Mammary epithelial cell (primary cell): ENCODE results near the gene PPM1M.
"Not testable (repeated sequence)": the region's sequence is repeated elsewhere in the genome, so short reads cannot be mapped to it uniquely, and the experiment has no call there.

ENCODE experiments used
- CTCF ChIP-seq, 2 donors: IDR thresholded peaks in 1 of 2; conservative IDR thresholded peaks in 1 of 2; 2 replicates each; pipeline ENCODE4 v1.5.1; 2011 to 2012; ENCODE audit warnings: inconsistent platforms in 2 of 2, low read length in 2 of 2, mild to moderate bottlenecking in 2 of 2, control low read depth in 1 of 2, low read depth in 1 of 2; ENCODE audit not compliant: insufficient read depth in 1 of 2; ENCODE audit errors: extremely low read depth in 1 of 2
- EZH2 ChIP-seq: IDR thresholded peaks from 2 replicates; pipeline ENCODE4 v1.6.1; 2012; ENCODE audit warnings: low read length, inconsistent platforms, borderline replicate concordance

DNA sequence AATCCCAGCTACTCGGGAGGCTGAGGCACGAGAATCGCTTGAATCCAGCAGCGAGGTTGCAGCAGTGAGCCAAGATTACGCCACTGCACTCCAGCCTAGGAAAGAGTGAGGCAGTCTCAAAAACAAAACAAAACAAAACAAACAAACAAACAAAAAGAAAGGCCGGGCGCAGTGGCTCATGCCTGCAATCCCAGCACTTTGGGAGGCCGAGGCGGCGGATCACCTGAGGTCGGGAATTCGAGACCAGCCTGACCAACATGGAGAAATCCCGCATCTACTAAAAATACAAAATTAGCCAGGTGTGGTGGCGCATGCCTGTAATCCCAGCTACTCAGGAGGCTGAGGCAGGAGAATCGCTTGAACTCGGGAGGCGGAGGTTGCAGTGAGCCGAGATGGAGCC, 29.2 kb downstream of the PPM1M start:
- not testable (repeated sequence) for TF ChIP-seq CTCF (conservative IDR thresholded peaks at IDR 0.05 in 1 of 2, IDR thresholded peaks at IDR 0.05 in 1 of 2; ENCODE audit: extremely low read depth in 1 of 2, insufficient read depth in 1 of 2, low read depth in 1 of 2, low read length in 2 of 2); EZH2
